Stimulated activated CD8-positive, alpha-beta memory T cell treated with anti-CD3 and anti-CD28 coated beads, Interleukin-12 subunit alpha, Interleukin-12 subunit beta, amount 100 ng/mL, for 4 hours (primary cell): ENCODE measurements around the gene FILIP1L.
"Not testable (repeated sequence)": the region's sequence is repeated elsewhere in the genome, so short reads cannot be mapped to it uniquely, and the experiment has no call there.

ENCODE experiments used
- DNase-seq: peaks from one replicate; pipeline ENCODE4 v3.0.0-alpha.2; 2020; ENCODE audit warnings: low read depth

Gene FILIP1L

GRCh38 chr3:99842826-99843589 lies 271.3 kb downstream of the FILIP1L start:
- no peak for DNase-seq

GRCh38 chr3:99841949-99842348 lies 272.4 kb downstream of the FILIP1L start:
- not testable (repeated sequence) for DNase-seq

GRCh38 chr3:99839613-99840012 lies 274.7 kb downstream of the FILIP1L start:
- no peak for DNase-seq

GRCh38 chr3:99838755-99839154 lies 275.5 kb downstream of the FILIP1L start:
- no peak for DNase-seq

GRCh38 chr3:99837715-99838114 lies 276.6 kb downstream of the FILIP1L start:
- no peak for DNase-seq

GRCh38 chr3:99836681-99837080 lies 277.6 kb downstream of the FILIP1L start:
- no peak for DNase-seq

GRCh38 chr3:99834211-99834957 lies 279.9 kb downstream of the FILIP1L start:
- no peak for DNase-seq

GRCh38 chr3:99833617-99834205 lies 280.6 kb downstream of the FILIP1L start:
- DNase-seq = no peak

- DNase-seq = no peak
Measured at GRCh38 chr3:99829844-99830243, 284.5 kb downstream of the FILIP1L start.

GRCh38 chr3:99825004-99825640 lies 289.2 kb downstream of the FILIP1L start:
- no peak for DNase-seq

- no peak for DNase-seq
Measured at GRCh38 chr3:99823723-99824711, 290.3 kb downstream of the FILIP1L start.

- no peak for DNase-seq
Measured at GRCh38 chr3:99818818-99819217, 295.5 kb downstream of the FILIP1L start.

GRCh38 chr3:99817437-99818240 lies 296.7 kb downstream of the FILIP1L start, which contains the start of gene CMSS1:
CMSS1 (plus strand) TSS chr3:99817862.
- DNase-seq = peak; percentile 92

GRCh38 chr3:99817047-99817436 lies 297.3 kb downstream of the FILIP1L start:
- DNase-seq = no peak

- DNase-seq = no peak
Measured at GRCh38 chr3:99810403-99810802, 303.9 kb downstream of the FILIP1L start.

- DNase-seq = no peak
Measured at GRCh38 chr3:99809565-99809964, 304.7 kb downstream of the FILIP1L start.

GRCh38 chr3:99808163-99808794 lies 306.0 kb downstream of the FILIP1L start:
- no peak for DNase-seq

GRCh38 chr3:99805160-99805559 lies 309.1 kb downstream of the FILIP1L start:
- no peak for DNase-seq

GRCh38 chr3:99803297-99803696 lies 311.0 kb downstream of the FILIP1L start:
- DNase-seq = no peak

GRCh38 chr3:99799422-99799821 lies 314.9 kb downstream of the FILIP1L start:
- no peak for DNase-seq
